HepG2 (cell line): Measurements from ENCODE around the gene PUS1. TPM values are rescaled to one million over a fixed set of nuclear protein-coding genes. Genes with fewer than 3 reads are reported as not detected.

Source experiments
- ATAC-seq: fragments of 200-7000 bp; cut with Tn5 transposase; 3 replicates; pipeline ENCODE4 v1.9.1; 2020; ENCODE audit warnings: mild to moderate bottlenecking, moderate library complexity
- BruUV-seq: library from RNA; stranded (reverse); fragments of 400-500 nt; replicated peaks from 2 replicates; lab custom pipeline; 2021; lab: Mats Ljungman, UMichigan
- CTCF ChIA-PET: fragments of 300-600 bp; formaldehyde crosslinking; extraction: SDS; loops from one replicate; lab custom pipeline; 2021; ENCODE audit warnings: low total read pairs, inconsistent platforms, low intra/inter-chr PET ratio; lab: Yijun Ruan, JAX
- POLR2A ChIA-PET: fragments of 350-600 bp; sonication (Branson Sonifier 250); formaldehyde crosslinking; loops from one replicate; lab custom pipeline; 2020; ENCODE audit warnings: antibody characterized with exemption, inconsistent platforms; lab: Yijun Ruan, JAX
- DNase-seq: peaks from one replicate; pipeline ENCODE4 v3.0.0-alpha.2; 2015; ENCODE audit warnings: low spot score
- FAIRE-seq: peaks from 3 replicates; lab custom pipeline; 2011; peaks lifted over from hg19 to GRCh38; lab: Jason Lieb, UNC
- H2AFZ ChIP-seq: one replicate; pipeline ENCODE4 v1.6.1; 2011; ENCODE audit warnings: low read length, inconsistent platforms
- H3K27ac ChIP-seq: fragments of 300-600 bp; 3 replicates; pipeline ENCODE4 v1.8.0; 2011; ENCODE audit warnings: mixed run types, mild to moderate bottlenecking, mixed read lengths, low read length, inconsistent platforms; ENCODE audit not compliant: insufficient read depth; ENCODE audit errors: extremely low read length
- H3K27me3 ChIP-seq, 2 experiments: fragments of 200-600 bp in 1 of 2; 2 replicates in 1 of 2; 3 replicates in 1 of 2; pipeline versions ENCODE4 v1.6.0 to v1.8.0; 2011; ENCODE audit warnings: low read length in 2 of 2, mild to moderate bottlenecking in 2 of 2, moderate library complexity in 2 of 2, inconsistent platforms in 1 of 2; ENCODE audit not compliant: insufficient read depth in 2 of 2, control insufficient read depth in 1 of 2
- H3K36me3 ChIP-seq, 2 experiments: fragments of 200-600 bp in 1 of 2; replicated peaks in 1 of 2; 2 replicates in 1 of 2; 3 replicates in 1 of 2; pipeline versions ENCODE4 v1.5.1 to v1.8.0; 2011; ENCODE audit warnings: low read length in 2 of 2, inconsistent platforms in 1 of 2; ENCODE audit not compliant: insufficient read depth in 2 of 2, control insufficient read depth in 1 of 2
- H3K4me1 ChIP-seq: 2 replicates; pipeline ENCODE4 v1.5.1; 2012; ENCODE audit warnings: low read length, inconsistent platforms; ENCODE audit not compliant: insufficient read depth
- H3K4me2 ChIP-seq: 2 replicates; pipeline ENCODE4 v1.6.0; 2011; ENCODE audit warnings: low read depth, low read length, inconsistent platforms
- H3K4me3 ChIP-seq, 3 experiments: fragments of 200-600 bp in 1 of 3; sonication (generic), shearing (Covaris generic) in 1 of 3; replicated peaks in 1 of 3; 2 replicates each; pipeline ENCODE4 v1.5.1; 2011 to 2016; ENCODE audit warnings: low read length in 3 of 3, inconsistent platforms in 2 of 3, low read depth in 2 of 3, mild to moderate bottlenecking in 2 of 3, control low read depth in 1 of 3, mixed read lengths in 1 of 3; ENCODE audit not compliant: insufficient read depth in 1 of 3
- H3K79me2 ChIP-seq: one replicate; pipeline ENCODE4 v1.6.1; 2011; ENCODE audit warnings: low read length, inconsistent platforms; ENCODE audit not compliant: insufficient read depth
- H3K9ac ChIP-seq: 2 replicates; pipeline ENCODE4 v1.6.0; 2011; ENCODE audit warnings: mild to moderate bottlenecking, low read depth, low read length, inconsistent platforms; ENCODE audit not compliant: insufficient read depth
- H3K9me3 ChIP-seq: 2 replicates; pipeline ENCODE4 v1.5.1; 2012; ENCODE audit warnings: mild to moderate bottlenecking, low read length
- H4K20me1 ChIP-seq: 2 replicates; pipeline ENCODE4 v1.6.0; 2011; ENCODE audit warnings: inconsistent platforms, mild to moderate bottlenecking, low read length, moderate library complexity; ENCODE audit not compliant: insufficient read depth
- ARID4A ChIP-seq: sonication (generic); formaldehyde crosslinking; IDR thresholded peaks from 2 replicates; pipeline ENCODE4 v1.5.0; 2020; ENCODE audit warnings: mild to moderate bottlenecking, missing genetic modification reagents, borderline replicate concordance
- ATF2 ChIP-seq: sonication (generic); formaldehyde crosslinking; IDR thresholded peaks from 2 replicates; pipeline ENCODE4 v1.4.0; 2020; ENCODE audit warnings: missing genetic modification reagents
- CHD2 ChIP-seq: IDR thresholded peaks from 2 replicates; pipeline ENCODE4 v1.6.1; 2011; ENCODE audit warnings: low read depth, low read length, improper control_type of control experiment
- MTF2 ChIP-seq: sonication (generic); formaldehyde crosslinking; IDR thresholded peaks from 2 replicates; pipeline ENCODE4 v1.5.0; 2020; ENCODE audit warnings: missing genetic modification reagents, borderline replicate concordance
- MYPOP ChIP-seq: sonication (generic); formaldehyde crosslinking; IDR thresholded peaks from 2 replicates; pipeline ENCODE4 v1.8.1; 2023; ENCODE audit warnings: mild to moderate bottlenecking, moderate library complexity, missing genetic modification reagents
- SMARCC2 ChIP-seq: fragments of 450-650 bp; IDR thresholded peaks from 2 replicates; pipeline ENCODE4 v1.6.1; 2017; ENCODE audit warnings: antibody characterized with exemption, mild to moderate bottlenecking
- ZBTB37 ChIP-seq: sonication (generic); formaldehyde crosslinking; IDR thresholded peaks from 2 replicates; pipeline ENCODE4 v1.4.0; 2020; ENCODE audit warnings: mild to moderate bottlenecking, missing genetic modification reagents
- ZC3H4 ChIP-seq: sonication (generic); formaldehyde crosslinking; IDR thresholded peaks from 2 replicates; pipeline ENCODE4 v1.4.0; 2020; ENCODE audit warnings: missing genetic modification reagents, borderline replicate concordance
- ZNF264 ChIP-seq: sonication (generic); formaldehyde crosslinking; IDR thresholded peaks from 2 replicates; pipeline ENCODE4 v1.4.0; 2020; ENCODE audit warnings: missing genetic modification reagents
- ZNF691 ChIP-seq: sonication (generic); formaldehyde crosslinking; IDR thresholded peaks from 2 replicates; pipeline ENCODE4 v1.4.0; 2020; ENCODE audit warnings: missing genetic modification reagents, low read depth, mild to moderate bottlenecking, borderline replicate concordance
- ZSCAN31 ChIP-seq: sonication (generic); formaldehyde crosslinking; IDR thresholded peaks from 2 replicates; pipeline ENCODE4 v1.5.0; 2020; ENCODE audit warnings: low read depth, mild to moderate bottlenecking, missing genetic modification reagents
- WGBS: methylation state at CpG from one replicate; pipeline ENCODE4 v1.1.6; 2017; ENCODE audit warnings: low lambda C conversion rate; 5-methylcytosine and 5-hydroxymethylcytosine counted together
- in situ Hi-C: cut with HindIII; loops from 2 replicates; pipeline ENCODE4 v1.10.0; 2017; ENCODE audit warnings: low pct_unique_long_range_greater_than_20kb; ENCODE audit not compliant: extremely low pct_ligation_motif_present
- intact Hi-C: fragments of 100-400 bp; cut with micrococcal nuclease; formaldehyde crosslinking; loops from one replicate; pipeline ENCODE4 v1.10.0; 2022; ENCODE audit not compliant: unreplicated experiment
- polyA plus RNA-seq, 8 experiments: library from polyadenylated mRNA; depleted of rRNA in 3 of 8; stranded (reverse) in 7 of 8; unstranded in 1 of 8; fragments of >200 nt; fragmentation: Illumina TruSeq in 4 of 8; extraction: Trizol in 4 of 8; gene quantifications; 2 replicates each; pipeline versions ENCODE4 v1.2.1 to v1.2.3, GENCODE V29; 2011 to 2016; ENCODE audit warnings: low read depth in 4 of 8, missing spikeins in 1 of 8, mixed read lengths in 1 of 8; ENCODE audit not compliant: insufficient read depth in 1 of 8
- total RNA-seq, 5 experiments: library from RNA; depleted of rRNA; stranded (reverse); fragments of >200 nt; fragmentation: Illumina TruSeq; extraction: Trizol; gene quantifications; 2 replicates each; pipeline ENCODE4 v1.2.3, GENCODE V29; 2016; ENCODE audit warnings: low read depth in 1 of 5

The PUS1 gene
- total and polyA plus RNA-seq, 2 of the 13 experiments (the other 11 are each of a cell fraction or from before 2014, with no cell fraction given), result 19.2 to 24.7 TPM

GRCh38 chr12:131915823-131916222 is 13.3 kb upstream of the PUS1 start:
- H4K20me1 ChIP-seq, result 0 out of 2 replicates have a peak, but pooled peaks cover 4% of the 10 kb centered on the region
- H3K9ac ChIP-seq, result no peak overlapping the region
- no TSS peak for BruUV-seq
- ChIA-PET CTCF (no interaction called here), POLR2A (no interaction called here)
- peaks cover 21 to 44% of the 10 kb centered on the region in 2 experiments; a peak in 4 of 5 replicates for H3K36me3 ChIP-seq
- no peak overlapping the region for H3K27ac ChIP-seq
- intact Hi-C loops (no loop called here), in situ Hi-C loops (no loop called here)
- no peak overlapping the region for H3K4me3 ChIP-seq
- ATAC-seq, result no peak
- no peaks in the 10 kb centered on the region for H3K79me2 ChIP-seq
- no peak for DNase-seq
- no peak for FAIRE-seq
- H2AFZ ChIP-seq, result no peak overlapping the region
- H3K4me2 ChIP-seq, result no peak overlapping the region
- no peak for TF ChIP-seq MYPOP
- TF ChIP-seq ZSCAN31 (CRISPR knock-in tag), result no peak
- TF ChIP-seq CHD2, result no peak
- no peak for TF ChIP-seq SMARCC2
- no peak for TF ChIP-seq ARID4A (CRISPR knock-in tag)
- TF ChIP-seq ZNF264 (CRISPR knock-in tag), result no peak
- no peak for TF ChIP-seq ZC3H4 (CRISPR knock-in tag)
- no peak for TF ChIP-seq ATF2
- TF ChIP-seq MTF2 (CRISPR knock-in tag), result no peak
- no peak for TF ChIP-seq ZNF691 (CRISPR knock-in tag)
- TF ChIP-seq ZBTB37, result no peak
- peaks cover 11% of the 10 kb centered on the region; the same call in 1 of the 2 replicates for H3K4me1 ChIP-seq
- H3K9me3 ChIP-seq, result no peaks in the 10 kb centered on the region
- WGBS, result 98% methylated on average over 17 of the region's 21 CpGs
- no peaks in the 10 kb centered on the region for H3K27me3 ChIP-seq
